Skeletal muscle cell (primary cell): ENCODE measurements around the gene MGLL.
A peak's percentile ranks its signal among the peaks of the same experiment; 100 is the strongest.

ENCODE experiments used
- DNase-seq: peaks from one replicate; pipeline ENCODE4 v3.0.0-alpha.2; 2010; ENCODE audit warnings: low read depth
- H3K4me3 ChIP-seq: 2 replicates; pipeline ENCODE4 v1.5.1; 2011; ENCODE audit warnings: low read depth, mild to moderate bottlenecking, control low read depth, low read length, moderate library complexity

The MGLL gene

GRCh38 chr3:127780536-127781400 is 41.5 kb downstream of the MGLL start:
- no peak overlapping the region for H3K4me3 ChIP-seq
- DNase-seq = no peak

GRCh38 chr3:127779747-127780146 is 42.6 kb downstream of the MGLL start:
- H3K4me3 ChIP-seq = no peak overlapping the region
- no peak for DNase-seq

- DNase-seq = no peak
- H3K4me3 ChIP-seq = no peak overlapping the region
These were observed 44.2 kb downstream of the MGLL start for GRCh38 chr3:127777921-127778656.

GRCh38 chr3:127777332-127777731 is 45.0 kb downstream of the MGLL start:
- no peak for DNase-seq
- no peak overlapping the region for H3K4me3 ChIP-seq

- DNase-seq = no peak
- H3K4me3 ChIP-seq = no peak overlapping the region
These were observed 46.0 kb downstream of the MGLL start for GRCh38 chr3:127776347-127776746.

- peak; percentile 76 for DNase-seq
- no peak overlapping the region for H3K4me3 ChIP-seq
These were observed 46.8 kb downstream of the MGLL start for GRCh38 chr3:127775398-127776109.

GRCh38 chr3:127774647-127775046 is 47.7 kb downstream of the MGLL start:
- no peak for DNase-seq
- no peak overlapping the region for H3K4me3 ChIP-seq

GRCh38 chr3:127773752-127774395 is 48.4 kb downstream of the MGLL start:
- DNase-seq = no peak
- H3K4me3 ChIP-seq = no peak overlapping the region

GRCh38 chr3:127772827-127773751 is 49.2 kb downstream of the MGLL start:
- DNase-seq = no peak
- no peak overlapping the region for H3K4me3 ChIP-seq

GRCh38 chr3:127772273-127772672 is 50.0 kb downstream of the MGLL start:
- no peak overlapping the region for H3K4me3 ChIP-seq
- DNase-seq = no peak

GRCh38 chr3:127771746-127772145 is 50.6 kb downstream of the MGLL start:
- DNase-seq = no peak
- no peak overlapping the region for H3K4me3 ChIP-seq

- no peak overlapping the region for H3K4me3 ChIP-seq
- DNase-seq = no peak
These were observed 51.5 kb downstream of the MGLL start for GRCh38 chr3:127770671-127771355.

- no peak overlapping the region for H3K4me3 ChIP-seq
- DNase-seq = no peak
These were observed 52.8 kb downstream of the MGLL start for GRCh38 chr3:127769284-127770081.

- peak; percentile 85 for DNase-seq
- H3K4me3 ChIP-seq = no peak overlapping the region
These were observed 53.8 kb downstream of the MGLL start for GRCh38 chr3:127768346-127769008.

GRCh38 chr3:127767126-127767525 is 55.2 kb downstream of the MGLL start:
- no peak for DNase-seq
- no peak overlapping the region for H3K4me3 ChIP-seq

GRCh38 chr3:127765735-127766134 is 56.6 kb downstream of the MGLL start:
- no peak for DNase-seq
- no peak overlapping the region for H3K4me3 ChIP-seq

- DNase-seq = no peak
- no peak overlapping the region for H3K4me3 ChIP-seq
These were observed 57.4 kb downstream of the MGLL start for GRCh38 chr3:127764841-127765362.
